ENCODE results near the gene YAF2.

The YAF2 gene

DNA sequence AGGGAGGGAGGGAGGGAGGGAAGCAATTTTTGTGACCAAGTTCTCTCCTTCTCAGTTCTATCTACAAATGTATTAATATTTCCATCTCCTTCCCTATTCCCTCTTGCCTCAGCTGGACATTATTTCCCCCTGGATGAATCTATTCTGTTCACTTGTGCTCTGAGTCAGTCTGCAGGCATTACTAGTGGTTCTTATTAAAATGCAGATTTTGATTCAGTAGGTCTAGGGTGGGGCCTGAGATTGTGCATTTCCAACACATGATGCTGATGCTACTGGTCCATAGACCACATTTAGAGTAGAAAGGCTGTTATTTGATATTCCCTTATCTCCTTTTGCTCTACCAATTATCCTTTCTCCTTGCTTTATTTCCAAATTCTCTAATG lies 40.1 kb upstream of the YAF2 start:
- no peaks in the 10 kb centered on the region for H3K4me1 ChIP-seq (ENCODE audit: insufficient read depth, poor library complexity, severe bottlenecking)
- no peaks in the 10 kb centered on the region for H3K9me3 ChIP-seq (ENCODE audit: severe bottlenecking)
- no peaks in the 10 kb centered on the region for H3K36me3 ChIP-seq (ENCODE audit: low read depth)
- DNase-seq (ENCODE audit: low spot score) (no peak), ATAC-seq (ENCODE audit: low read depth) (no peak)
- TF ChIP-seq, protein P1, sequence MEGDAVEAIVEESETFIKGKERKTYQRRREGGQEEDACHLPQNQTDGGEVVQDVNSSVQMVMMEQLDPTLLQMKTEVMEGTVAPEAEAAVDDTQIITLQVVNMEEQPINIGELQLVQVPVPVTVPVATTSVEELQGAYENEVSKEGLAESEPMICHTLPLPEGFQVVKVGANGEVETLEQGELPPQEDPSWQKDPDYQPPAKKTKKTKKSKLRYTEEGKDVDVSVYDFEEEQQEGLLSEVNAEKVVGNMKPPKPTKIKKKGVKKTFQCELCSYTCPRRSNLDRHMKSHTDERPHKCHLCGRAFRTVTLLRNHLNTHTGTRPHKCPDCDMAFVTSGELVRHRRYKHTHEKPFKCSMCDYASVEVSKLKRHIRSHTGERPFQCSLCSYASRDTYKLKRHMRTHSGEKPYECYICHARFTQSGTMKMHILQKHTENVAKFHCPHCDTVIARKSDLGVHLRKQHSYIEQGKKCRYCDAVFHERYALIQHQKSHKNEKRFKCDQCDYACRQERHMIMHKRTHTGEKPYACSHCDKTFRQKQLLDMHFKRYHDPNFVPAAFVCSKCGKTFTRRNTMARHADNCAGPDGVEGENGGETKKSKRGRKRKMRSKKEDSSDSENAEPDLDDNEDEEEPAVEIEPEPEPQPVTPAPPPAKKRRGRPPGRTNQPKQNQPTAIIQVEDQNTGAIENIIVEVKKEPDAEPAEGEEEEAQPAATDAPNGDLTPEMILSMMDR (IDR thresholded peaks at IDR 0.05; ENCODE audit: poor library complexity, severe bottlenecking) = no peak
- no peak overlapping the region for H3K27ac ChIP-seq (ENCODE audit: poor library complexity, severe bottlenecking)
- no peaks in the 10 kb centered on the region for H3K27me3 ChIP-seq (ENCODE audit: insufficient read depth, poor library complexity, severe bottlenecking)
- H3K4me3 ChIP-seq (ENCODE audit: severe bottlenecking) = no peak overlapping the region

DNA sequence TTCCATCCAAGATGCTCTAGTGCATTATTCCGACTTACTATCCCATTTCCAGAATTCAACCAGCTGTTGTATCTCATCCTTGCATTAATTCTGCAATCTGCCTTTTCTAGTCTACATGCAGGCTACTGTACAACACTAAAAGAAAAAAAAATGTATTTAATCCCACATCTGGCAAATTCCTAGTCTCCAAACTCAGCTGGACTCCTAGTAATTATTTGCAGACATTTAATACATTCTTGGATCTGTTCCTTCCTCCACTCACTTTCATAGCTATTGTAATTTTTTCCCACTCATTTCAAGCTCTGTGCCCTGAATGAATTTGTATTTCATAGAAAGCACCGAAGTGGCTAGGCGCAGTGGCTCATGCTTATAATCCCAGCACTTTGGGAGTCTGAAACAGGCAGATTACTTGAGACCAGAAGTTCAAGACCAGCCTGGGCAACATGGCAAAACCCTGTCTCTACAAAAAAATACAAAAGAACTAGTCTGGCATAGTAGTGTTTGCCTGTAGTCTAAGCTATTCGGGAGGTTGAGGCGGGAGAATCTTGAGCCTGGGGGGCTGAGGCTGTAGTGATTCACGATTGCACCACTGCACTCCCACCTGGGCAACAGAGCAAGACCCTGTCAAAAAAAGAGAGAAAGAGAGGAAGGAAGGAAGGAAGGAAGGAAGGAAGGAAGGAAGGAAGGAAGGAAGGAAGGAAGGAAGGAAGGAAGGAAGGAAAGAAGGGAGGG lies 39.5 kb upstream of the YAF2 start:
- H3K4me1 ChIP-seq (ENCODE audit: insufficient read depth, poor library complexity, severe bottlenecking) = no peaks in the 10 kb centered on the region
- H3K36me3 ChIP-seq (ENCODE audit: low read depth) = no peaks in the 10 kb centered on the region
- H3K27me3 ChIP-seq (ENCODE audit: insufficient read depth, poor library complexity, severe bottlenecking) = no peaks in the 10 kb centered on the region
- H3K27ac ChIP-seq (ENCODE audit: poor library complexity, severe bottlenecking) = no peak overlapping the region
- TF ChIP-seq, protein P1 (IDR thresholded peaks at IDR 0.05; ENCODE audit: poor library complexity, severe bottlenecking) = no peak
- H3K9me3 ChIP-seq (ENCODE audit: severe bottlenecking) = no peaks in the 10 kb centered on the region
- H3K4me3 ChIP-seq (ENCODE audit: severe bottlenecking) = no peak overlapping the region
- DNase-seq (ENCODE audit: low spot score) (no peak), ATAC-seq (ENCODE audit: low read depth) (no peak)

GRCh38 chr12:42275499-42275898 lies 37.5 kb upstream of the YAF2 start:
- Histone ChIP-seq H3K27ac (ENCODE audit: poor library complexity, severe bottlenecking) (no peak overlapping the region), H3K4me3 (ENCODE audit: severe bottlenecking) (no peak overlapping the region), H3K27me3 (ENCODE audit: insufficient read depth, poor library complexity, severe bottlenecking) (no peaks in the 10 kb centered on the region), H3K4me1 (ENCODE audit: insufficient read depth, poor library complexity, severe bottlenecking) (no peaks in the 10 kb centered on the region), H3K36me3 (ENCODE audit: low read depth) (no peaks in the 10 kb centered on the region), H3K9me3 (ENCODE audit: severe bottlenecking) (no peaks in the 10 kb centered on the region)
- TF ChIP-seq, protein P1 (IDR thresholded peaks at IDR 0.05; ENCODE audit: poor library complexity, severe bottlenecking) = no peak
- ATAC-seq (ENCODE audit: low read depth) (no peak), DNase-seq (ENCODE audit: low spot score) (no peak)

DNA sequence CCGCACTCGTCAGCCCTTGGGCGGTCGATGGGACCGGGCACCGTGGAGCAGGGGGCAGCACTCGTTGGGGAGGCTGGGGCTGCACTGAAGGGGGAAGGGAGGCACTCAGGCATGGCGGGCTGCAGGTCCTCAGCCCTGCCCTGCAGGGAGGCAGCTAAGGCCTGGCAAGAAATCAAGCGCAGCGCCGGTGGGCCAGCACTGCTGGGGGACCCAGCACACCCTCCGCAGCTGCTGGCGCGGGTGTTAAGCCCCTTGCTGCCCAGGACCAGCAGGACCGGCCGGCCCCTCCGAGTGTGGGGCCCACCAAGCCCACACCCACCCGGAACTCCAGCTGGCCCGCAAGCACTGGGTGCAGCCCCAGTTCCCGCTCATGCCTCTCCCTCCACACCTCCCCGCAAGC lies 35.7 kb upstream of the YAF2 start:
- no peak for ATAC-seq (ENCODE audit: low read depth)
- TF ChIP-seq, protein P1 (IDR thresholded peaks at IDR 0.05; ENCODE audit: poor library complexity, severe bottlenecking) = no peak
- Histone ChIP-seq H3K27ac (ENCODE audit: poor library complexity, severe bottlenecking) (no peak overlapping the region), H3K9me3 (ENCODE audit: severe bottlenecking) (no peaks in the 10 kb centered on the region), H3K36me3 (ENCODE audit: low read depth) (no peaks in the 10 kb centered on the region), H3K4me3 (ENCODE audit: severe bottlenecking) (no peak overlapping the region), H3K4me1 (ENCODE audit: insufficient read depth, poor library complexity, severe bottlenecking) (no peaks in the 10 kb centered on the region), H3K27me3 (ENCODE audit: insufficient read depth, poor library complexity, severe bottlenecking) (no peaks in the 10 kb centered on the region)
- DNase-seq (ENCODE audit: low spot score) = no peak

DNA sequence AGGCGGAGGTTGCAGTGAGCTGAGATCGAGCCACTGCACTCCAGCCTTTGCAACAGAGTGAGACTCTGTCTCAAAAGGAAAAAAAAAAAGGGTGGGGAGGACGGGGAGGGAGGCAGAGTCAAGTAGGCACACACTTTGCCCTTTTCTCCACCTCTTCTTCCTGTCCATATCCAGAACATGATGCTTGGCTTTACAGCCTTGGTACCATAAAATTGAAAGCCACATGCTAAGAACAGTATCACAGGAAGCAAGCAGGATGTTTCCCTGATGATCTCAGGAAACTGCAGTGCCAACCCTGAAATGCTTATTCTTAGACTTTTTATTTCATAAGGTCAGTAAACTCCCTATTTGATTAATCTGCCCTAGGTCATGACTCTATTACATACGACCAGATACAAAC lies 32.5 kb upstream of the YAF2 start:
- TF ChIP-seq, protein P1 (IDR thresholded peaks at IDR 0.05; ENCODE audit: poor library complexity, severe bottlenecking) = no peak
- Histone ChIP-seq H3K27ac (ENCODE audit: poor library complexity, severe bottlenecking) (no peak overlapping the region), H3K27me3 (ENCODE audit: insufficient read depth, poor library complexity, severe bottlenecking) (no peaks in the 10 kb centered on the region), H3K36me3 (ENCODE audit: low read depth) (no peaks in the 10 kb centered on the region), H3K4me3 (ENCODE audit: severe bottlenecking) (no peak overlapping the region), H3K4me1 (ENCODE audit: insufficient read depth, poor library complexity, severe bottlenecking) (no peaks in the 10 kb centered on the region), H3K9me3 (ENCODE audit: severe bottlenecking) (no peaks in the 10 kb centered on the region)
- ATAC-seq (ENCODE audit: low read depth) (no peak), DNase-seq (ENCODE audit: low spot score) (no peak)

All from RWPE2 (cell line).